ENCODE measurements around the gene SUGP1. TPM values are rescaled to one million over a fixed set of nuclear protein-coding genes. Genes with fewer than 3 reads are reported as not detected.

Gene SUGP1
- total RNA-seq, 1 donor from 2014 or later: 79.8 TPM

Other genes starting within 250 kb of the SUGP1 start
- 46.0 and 48.9 TPM in 2 replicates for gene TMEM161A, start 182.0 kb downstream of the SUGP1 start, total RNA-seq
- gene MEF2B, start 150.2 kb downstream of the SUGP1 start, total RNA-seq: 1.7 and 2.2 TPM in 2 replicates
- gene BORCS8, start 128.4 kb downstream of the SUGP1 start, total RNA-seq: 37.8 and 38.6 TPM in 2 replicates
- 101 and 103 TPM in 2 replicates for gene RFXANK, start 128.3 kb downstream of the SUGP1 start, total RNA-seq
- 50.9 and 52.0 TPM in 2 replicates for gene NR2C2AP, start 117.1 kb downstream of the SUGP1 start, total RNA-seq
- gene NCAN, start 108.6 kb downstream of the SUGP1 start, total RNA-seq: 0.20 TPM in 1 of 2 replicates, not detected in the other
- not detected in 2 replicates for gene TM6SF2, start 47.2 kb downstream of the SUGP1 start, total RNA-seq
- 71.4 and 73.4 TPM in 2 replicates for gene MAU2, start 320 bp upstream of the SUGP1 start, total RNA-seq
- gene GATAD2A, start 85.2 kb upstream of the SUGP1 start, total RNA-seq: 139 and 142 TPM in 2 replicates
- gene TSSK6, start 195.0 kb upstream of the SUGP1 start, total RNA-seq: 3.0 and 4.1 TPM in 2 replicates
- gene NDUFA13, start 195.7 kb upstream of the SUGP1 start, total RNA-seq: 408 and 410 TPM in 2 replicates
- gene YJEFN3, start 208.4 kb upstream of the SUGP1 start, total RNA-seq: 13.6 and 15.0 TPM in 2 replicates
- 0.26 and 0.29 TPM in 2 replicates for gene CILP2, start 217.8 kb upstream of the SUGP1 start, total RNA-seq